ENCODE measurements around the gene DIAPH3.

DIAPH3 gene

DNA sequence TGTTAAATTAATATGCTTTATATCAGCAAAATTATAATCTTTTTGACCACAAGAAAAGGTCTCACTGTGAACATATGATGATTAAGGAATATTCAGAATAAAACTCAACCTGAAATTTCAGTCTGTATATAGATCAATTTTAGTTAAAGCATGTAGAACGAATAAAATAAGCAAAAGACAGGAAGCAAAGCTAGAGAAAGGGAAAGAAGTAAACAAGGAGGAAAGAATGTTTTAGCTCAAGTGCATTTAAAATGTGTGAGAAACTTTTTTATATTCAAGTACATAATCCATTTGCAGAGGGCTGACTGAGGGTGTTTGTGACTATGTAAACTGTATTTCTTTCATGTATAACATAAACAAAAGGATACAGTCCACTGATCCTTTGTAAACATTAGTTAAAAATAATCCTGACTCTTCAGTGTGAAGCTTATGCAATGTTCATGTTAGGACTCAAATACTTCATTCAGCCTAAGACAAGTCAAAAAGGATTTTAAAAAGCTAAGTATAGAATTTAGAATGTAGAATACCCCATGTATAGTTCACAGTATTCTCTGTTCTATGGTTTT lies 472.1 kb downstream of the DIAPH3 start:
- DNase-seq = no peak

DNA sequence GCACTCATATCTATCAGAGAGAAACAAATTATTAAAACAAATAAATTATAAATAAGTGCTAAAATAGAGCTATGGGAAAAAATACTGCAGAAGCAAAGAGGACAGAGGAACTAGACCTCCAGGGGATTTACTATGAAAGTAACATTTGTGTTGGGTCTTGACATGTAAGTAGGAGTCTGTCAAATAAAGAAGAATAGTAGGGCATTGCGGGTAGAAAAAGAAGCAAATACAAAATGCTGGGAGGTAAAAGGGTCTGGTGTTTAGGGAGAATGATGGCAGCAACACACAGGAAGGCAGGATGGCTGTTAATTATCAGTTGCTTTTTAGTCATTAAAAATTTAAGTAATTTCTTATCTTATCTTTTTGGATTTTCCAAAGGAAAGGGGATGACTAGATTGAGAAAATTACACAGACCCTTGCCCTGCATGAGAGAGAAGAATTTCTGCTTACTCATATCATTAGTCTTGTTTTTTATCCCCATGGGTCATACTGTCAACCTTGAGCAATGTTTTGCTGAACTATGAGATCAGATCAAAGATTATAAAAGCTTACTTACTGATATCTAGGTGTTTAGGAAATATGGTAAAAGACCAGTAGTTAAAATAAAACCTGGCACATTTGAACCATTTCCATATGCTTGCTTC lies 472.7 kb downstream of the DIAPH3 start:
- DNase-seq = no peak

DNA sequence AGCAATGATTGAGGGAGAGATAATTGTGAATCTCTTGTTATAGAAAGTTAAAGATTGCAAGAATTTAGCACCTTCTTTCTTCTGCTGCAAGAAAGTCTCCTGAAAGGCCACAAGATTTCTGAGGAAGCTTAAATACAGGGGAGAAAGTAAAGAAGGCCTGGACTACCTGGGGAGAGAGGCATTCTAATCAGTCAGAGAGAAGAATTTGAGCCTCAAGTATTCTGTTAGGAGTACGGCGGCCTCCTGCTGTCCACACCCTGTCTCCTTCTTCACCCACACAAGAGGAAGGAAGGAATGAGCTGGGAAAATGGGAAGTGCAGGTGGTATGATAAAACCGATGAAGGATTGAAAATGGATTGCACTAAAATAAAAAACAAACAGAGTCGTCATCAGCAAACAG lies 474.7 kb downstream of the DIAPH3 start:
- DNase-seq = no peak

DNA sequence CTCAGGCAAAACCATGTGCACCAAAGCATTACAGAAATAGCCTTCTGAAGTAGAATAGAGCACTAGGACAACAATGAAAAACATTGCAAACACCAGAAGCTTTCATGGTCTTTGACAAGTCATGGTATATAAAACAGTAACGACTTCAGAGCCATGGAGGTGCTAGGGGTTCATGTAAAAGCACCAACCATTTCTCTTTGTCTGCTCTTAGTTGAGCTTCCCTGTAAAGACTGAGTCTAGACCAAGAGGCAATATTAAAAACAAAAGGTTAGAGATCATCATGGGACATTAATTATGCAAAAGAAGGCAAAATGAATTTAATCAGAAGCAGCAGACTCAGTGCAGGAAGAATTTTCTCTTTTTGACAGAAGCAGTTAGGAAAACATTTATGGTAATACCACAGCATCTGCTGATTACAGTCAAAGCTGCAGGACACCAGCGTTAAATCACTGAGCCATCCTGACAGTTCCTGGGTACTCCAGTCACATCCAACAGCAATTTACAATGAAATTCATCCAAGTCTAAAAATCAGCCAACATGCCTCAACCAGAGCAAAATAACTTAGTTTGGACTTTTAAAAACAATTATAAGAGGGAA lies 476.8 kb downstream of the DIAPH3 start:
- DNase-seq = no peak

DNA sequence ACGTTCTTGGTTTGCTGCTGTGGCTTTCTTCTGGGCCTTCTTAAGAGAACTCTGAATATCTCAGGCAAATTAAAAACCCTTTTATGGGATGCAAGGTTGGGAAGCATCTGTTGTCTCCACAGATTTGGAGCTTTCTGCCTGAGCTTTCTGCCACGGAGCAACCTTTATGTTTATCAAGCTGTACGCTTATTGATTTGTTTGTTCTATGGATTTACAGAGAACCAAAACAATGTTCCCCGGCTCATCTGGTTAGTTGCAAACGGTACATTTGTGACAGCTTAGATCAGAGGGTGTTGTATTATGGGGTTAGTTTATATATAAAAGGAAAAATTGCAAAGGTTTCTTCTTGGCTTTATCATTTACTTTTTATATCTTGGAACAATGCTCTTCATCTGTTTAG lies 479.6 kb downstream of the DIAPH3 start:
- DNase-seq = no peak

DNA sequence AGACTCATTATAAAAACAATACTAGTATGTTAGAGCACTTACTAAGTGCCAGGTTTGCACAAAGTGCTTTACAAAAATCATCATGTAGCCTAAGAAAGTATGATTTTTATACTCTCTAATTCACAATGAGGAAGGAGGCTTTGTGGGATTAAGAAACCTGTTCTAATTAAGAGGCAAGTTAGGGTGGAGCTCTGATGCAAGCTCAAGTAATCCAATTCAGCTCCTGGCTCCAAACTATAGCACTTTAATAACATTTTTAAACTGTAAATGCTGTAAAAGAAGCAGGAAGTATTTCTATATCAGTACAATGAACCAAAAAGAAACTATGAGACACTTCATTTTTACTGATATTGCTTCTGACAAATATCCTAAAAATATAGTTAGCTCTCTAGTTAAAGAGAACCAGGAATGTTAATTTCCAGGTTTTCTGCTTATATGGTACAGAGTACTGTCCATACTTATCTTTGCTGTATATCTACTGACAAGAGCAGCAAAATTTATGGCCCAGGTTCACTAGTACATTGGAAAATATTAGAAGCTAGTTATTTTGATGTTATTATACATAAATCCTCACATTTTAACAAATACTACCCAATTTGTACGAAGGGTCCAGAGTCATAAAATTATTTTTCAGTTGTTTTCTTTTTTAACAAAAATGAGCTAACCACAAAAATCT lies 482.0 kb downstream of the DIAPH3 start:
- no peak for DNase-seq

DNA sequence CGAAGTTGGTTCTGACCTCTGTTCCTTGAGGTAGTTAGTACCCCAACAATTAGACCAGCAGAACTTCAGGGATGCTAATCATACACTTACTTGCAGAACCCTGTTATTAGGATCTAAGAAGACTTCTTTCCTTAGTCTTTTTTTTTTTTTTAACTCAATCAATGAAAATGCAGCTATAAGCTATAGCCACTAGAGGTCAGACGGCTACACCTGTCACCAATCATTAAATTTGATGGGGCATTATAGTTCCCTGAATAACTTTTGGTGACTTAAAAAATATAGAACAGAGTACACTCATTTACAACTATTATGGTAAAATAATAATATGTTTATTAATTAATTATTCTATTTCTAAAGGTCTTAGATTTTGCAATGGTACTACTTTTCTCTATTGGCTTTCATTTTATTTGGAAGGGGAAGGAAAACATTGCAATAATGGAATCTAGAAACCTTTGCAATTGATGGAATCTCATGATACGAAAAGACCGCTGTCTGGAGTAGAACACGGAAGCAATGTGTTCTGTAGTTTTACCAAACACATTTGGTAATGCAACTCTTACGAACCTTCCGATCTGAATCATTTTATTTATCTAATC lies 483.2 kb downstream of the DIAPH3 start:
- no peak for DNase-seq

DNA sequence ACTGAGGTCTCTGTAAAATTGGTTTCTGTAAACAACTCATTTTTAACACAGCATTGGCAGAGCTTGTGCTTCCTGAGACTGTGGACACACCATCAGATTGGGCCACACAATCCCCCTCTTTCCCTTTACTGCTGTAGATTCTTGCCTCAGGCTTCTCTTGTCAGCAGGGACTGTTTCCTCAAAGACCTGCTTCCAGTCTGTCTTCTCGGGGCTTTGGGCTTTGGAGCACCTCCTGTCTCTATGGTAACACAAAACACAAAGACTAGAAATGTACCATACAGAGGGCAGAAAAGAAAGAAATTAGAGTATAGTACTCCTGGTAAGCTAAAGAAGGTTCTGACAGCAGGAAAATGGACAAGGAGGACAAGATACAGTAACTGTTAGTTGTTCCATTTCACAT lies 484.5 kb downstream of the DIAPH3 start:
- DNase-seq = no peak

DNA sequence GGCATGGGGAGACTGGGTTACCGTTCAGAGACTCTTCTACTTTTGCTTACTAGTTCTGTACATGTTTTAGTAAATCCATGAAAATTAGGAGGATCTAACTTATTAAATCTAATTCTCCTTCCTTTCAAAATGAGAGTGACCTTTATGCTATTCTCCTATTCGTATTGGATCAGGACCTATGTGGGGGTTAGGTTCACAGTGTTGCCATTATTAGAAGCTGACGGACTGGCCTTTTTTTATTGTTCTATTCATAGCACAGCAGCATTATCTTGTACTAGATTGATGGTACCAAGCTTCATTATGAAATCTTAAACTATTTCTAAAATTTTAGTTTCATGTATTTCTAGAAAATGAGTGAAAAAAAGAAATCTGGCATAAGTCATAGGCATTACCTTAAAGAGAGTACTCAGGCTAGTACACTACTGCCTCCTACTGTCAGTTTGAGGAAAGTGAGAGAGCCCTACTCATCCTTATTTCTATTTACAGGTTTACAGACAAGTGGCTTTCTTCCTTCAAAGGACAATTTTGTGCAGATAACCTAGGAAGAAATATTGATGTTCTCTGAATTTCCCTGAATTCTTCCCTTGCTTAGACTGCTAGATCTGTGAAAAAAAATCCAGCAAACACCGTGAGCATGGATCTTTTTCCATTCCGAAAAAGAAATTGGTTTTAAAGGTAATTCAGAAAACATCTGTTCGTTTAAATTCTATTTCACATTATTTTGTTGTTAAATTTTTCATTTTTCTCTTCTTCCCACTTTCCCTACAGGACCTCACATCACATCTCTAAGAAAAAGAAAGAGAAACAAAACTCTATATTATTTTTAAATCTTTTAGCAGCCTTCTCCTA lies 485.5 kb downstream of the DIAPH3 start:
- peak; percentile 23 for DNase-seq

DNA sequence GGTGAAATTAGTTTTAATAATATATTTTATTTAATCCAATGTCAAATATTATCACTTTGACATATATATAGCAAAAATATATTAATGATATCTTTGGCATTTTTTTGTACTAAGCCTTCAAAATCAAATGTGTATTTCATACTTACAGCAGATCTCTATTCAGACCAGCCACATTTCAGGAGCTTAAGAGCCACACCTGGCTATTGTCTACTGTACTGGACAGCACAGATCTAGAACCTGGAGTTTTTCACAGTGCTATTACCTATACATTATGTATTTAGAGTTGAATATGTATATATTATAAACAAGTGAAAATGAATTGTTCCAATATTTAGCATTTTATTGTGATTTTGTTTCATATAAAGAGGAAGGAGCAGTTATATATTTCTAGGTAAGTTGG lies 486.3 kb downstream of the DIAPH3 start:
- no peak for DNase-seq

DNA sequence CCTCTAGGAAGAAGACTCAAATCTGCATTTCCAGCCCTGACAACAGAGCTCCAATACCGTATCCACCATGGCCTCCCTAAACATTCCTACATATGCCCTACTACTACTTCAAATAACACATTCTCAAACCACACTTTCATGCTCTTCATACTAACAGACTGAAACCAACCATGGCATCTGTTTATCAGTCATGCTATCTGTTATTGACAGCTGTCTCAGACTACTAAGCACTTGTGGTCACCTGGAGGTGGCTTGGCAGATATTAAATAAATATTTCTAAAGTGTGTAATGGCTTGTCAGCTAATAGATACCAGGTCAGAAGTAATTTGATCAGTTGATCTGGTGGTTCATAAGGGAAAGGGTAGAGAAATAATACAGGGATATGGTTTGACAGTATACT lies 489.1 kb downstream of the DIAPH3 start:
- DNase-seq = no peak

DNA sequence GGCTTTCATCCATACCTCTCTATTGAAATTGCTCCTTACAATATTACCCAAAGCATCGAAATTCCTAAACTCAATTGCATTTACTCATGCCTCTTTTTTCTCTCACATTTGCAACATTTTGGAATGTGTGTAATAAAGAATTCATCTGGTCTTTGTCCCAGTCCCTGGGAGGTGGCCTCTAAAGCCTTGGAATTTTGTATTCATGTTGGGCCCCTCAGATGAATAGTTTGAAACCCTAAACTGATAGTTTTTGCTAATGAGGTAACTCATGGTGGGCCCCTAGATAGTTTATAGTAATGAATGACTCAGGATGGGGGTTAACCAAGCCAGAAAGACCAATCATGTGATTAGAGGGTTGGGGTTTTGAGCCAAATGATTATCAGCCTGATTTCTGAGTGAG lies 490.4 kb downstream of the DIAPH3 start:
- no peak for DNase-seq

DNA sequence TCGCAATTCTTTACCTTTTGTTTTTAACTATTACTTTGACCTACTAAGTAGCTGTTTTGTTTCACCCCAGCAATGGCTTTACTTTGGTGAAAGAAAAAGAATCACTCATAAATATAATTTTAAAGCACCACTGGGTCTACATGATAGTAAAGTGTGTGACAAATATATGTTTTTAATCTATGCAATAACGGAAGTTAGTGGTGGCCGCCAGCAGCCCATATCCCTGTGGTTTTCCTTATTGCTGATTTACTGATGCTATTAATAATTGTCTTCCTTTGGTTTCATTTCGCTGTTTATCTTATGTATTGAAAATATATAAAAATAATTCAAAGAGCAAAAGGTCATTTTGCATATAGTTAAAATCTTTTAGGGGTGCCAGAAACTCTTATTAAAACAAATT lies 491.3 kb downstream of the DIAPH3 start:
- no peak for DNase-seq

DNA sequence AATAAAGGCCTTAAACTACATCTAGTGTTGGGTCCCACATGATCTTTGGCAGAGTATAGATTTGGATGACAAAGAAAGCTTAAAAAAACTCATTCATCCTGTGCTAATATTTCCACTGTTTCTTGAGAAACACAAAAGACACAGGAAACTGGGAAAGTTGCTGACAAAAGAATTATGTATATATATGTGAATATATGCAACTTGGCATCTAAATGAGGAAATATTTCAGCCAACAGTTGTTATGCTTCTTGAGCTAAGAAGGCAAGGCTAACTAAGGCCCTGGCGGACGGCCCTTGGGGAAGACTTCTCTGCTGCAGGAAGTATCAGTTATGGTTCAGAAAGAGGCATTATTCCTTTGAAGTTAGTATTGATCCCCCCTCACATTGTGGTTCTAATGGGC lies 491.8 kb downstream of the DIAPH3 start:
- no peak for DNase-seq

DNA sequence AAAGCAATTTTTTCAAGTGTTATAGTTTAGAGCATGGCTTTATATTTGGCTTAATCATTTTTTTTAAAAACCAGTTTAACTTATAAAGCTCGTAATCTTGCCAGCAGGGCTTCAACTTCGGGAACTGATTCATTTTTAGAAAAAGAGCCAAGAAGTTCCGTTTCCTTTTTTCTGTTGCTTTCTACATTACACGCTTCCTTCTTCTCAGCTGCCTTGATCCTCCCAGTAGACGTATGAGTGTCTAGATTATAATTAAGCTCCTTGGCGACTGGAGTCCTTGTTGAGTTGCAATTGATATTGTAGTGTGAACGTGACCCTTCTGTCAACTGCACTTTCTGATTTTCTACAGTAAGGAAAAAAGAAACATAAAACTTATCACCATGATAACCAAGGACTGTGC lies 497.2 kb downstream of the DIAPH3 start:
- no peak for DNase-seq

DNA sequence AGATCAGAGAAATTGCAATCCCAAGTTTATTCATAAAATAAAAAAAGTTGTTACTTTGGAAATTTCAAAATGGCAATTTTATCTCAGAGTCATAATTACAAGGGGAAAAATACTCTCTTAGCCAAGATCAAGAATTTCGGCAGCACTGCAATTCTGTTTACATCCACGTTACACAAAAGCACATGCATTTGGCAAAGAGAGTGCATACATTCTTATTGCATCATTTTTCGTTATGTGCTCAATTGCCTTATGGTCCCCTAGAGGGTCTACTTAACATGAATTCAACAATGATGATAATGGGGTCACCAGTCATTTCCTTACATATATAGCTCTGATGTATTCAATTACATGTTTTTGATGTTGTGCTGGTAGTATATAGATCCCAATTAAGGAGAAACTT lies 498.0 kb downstream of the DIAPH3 start:
- no peak for DNase-seq

DNA sequence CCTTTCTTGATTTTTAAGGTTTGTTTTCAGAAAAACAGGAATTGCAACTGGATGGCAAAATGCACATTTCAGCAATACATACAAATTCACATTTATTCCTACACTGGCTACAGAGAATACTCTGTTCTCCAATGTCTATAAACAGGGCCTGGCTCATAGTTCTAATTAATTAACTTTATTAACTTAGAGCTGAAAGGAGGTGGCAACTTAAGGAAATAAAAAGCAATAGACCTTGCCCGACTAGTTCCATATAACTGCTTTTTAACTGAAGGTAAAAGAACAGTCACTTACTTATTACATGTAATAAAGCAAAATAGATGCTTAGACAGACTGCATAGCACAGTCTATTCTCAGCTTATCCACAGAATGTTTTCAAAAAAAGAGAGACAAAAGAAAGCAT lies 498.5 kb downstream of the DIAPH3 start:
- no peak for DNase-seq

DNA sequence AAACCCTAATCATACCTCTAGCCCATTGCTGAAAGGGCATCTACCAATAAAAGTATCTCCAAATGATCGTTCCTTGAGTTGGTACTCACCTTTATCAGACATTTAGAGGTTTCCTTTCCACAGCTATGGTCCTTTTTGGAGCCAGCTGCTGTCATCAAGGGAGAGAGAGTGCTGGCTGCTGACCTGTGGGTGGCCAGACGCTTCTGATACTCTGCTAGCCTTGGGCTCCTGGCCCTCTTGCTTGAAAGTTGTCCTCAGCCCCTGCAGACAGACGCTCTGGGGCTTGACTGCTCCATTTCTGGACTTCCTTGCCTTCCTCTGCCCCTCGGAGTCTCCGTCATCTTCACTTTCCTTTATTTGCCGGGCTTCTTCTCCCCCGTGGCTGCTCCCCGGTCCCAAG lies 499.1 kb downstream of the DIAPH3 start:
- no peak for DNase-seq

DNA sequence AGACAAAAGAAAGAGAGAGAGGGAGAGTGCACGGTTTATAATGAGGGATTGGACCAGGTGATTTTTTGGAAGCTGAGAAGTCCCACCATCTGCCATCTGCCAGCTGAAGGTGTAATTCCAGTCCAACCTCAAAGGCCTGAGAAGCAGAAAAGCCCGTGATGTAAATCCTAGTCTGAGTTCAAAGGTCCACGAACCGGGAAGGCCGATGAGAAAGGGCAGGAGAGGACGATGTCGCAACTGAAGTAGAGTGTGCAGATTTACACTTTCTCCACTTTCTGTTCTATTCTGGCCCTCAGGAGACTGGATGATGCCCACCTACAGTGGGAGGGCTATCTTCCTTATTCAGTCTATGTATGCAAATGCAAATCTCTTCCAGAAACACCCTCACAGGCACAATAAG lies 500.0 kb downstream of the DIAPH3 start:
- DNase-seq = no peak

DNA sequence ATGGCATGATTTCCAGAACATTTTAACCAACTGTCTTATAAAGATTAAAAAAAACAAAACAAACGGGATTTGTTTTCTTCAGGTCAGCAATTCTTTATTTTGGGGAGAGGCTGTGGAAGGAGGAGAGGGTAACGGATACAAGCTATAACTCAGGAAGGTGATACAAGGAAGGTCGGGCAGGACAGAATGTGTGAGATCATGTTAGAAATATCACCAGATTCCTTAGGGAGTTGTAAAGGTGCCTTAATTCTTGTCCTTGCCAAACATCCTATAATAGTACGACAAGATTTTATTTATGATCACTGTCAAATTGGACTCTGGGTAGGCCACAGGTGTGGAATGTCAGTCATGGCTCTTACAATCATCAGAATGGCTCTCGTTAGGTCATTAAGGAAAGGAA lies 503.1 kb downstream of the DIAPH3 start:
- DNase-seq = no peak

DNA sequence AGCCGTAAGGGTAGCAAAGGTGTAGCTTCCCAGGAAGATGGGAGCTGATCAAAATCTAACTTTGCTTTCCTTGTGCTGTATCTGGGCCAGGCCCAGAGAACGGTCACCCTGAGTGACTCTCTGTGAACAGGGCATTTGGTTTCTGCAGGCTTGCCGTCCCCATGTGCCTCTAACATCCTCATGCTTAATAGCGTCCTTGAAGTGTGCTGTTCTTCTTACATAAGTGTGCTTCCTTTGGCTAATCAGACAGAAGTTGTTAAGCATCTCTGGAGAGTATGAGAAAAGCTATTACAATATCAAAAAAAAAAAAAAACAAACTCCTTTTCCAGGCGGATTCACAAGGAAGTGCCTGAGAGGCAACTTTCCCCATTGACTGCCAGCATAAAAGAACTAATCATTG lies 503.7 kb downstream of the DIAPH3 start:
- DNase-seq = no peak

DNA sequence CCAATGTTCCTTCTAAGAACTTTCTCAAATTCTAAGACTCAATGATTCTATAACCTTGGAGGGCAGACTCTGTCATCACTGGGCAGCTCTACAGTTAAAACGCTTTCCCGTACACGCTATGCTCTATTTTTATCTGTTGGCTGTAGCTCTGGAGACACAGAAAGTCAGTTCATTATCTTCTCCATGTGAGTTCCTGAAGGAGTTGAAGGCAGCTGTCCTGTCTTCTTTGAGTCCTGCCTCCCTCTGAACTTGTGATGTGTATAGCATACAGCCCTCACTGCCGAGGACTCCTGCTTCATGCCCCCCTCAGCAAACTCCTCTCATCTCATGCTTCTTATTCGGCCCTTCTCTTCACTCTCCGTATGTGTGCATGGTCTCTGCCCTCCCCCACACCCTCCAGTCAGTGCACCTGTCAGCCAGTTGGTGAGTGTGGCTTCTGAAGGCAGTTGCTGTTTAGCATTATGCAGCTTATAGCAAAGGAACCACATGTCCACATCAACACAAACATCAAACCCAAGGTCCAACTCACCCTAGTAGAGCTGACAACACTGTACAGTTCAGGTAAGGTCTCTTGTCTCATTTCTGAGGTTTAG lies 504.9 kb downstream of the DIAPH3 start:
- DNase-seq = no peak
